ENCODE measurements around the gene LRRC49. TPM values are rescaled to one million over a fixed set of nuclear protein-coding genes. Genes with fewer than 3 reads are reported as not detected.

LRRC49 gene
- total RNA-seq, 1 experiment from 2014 or later = not detected

Other genes starting within 250 kb of the LRRC49 start
- gene UACA, start 129.3 kb upstream of the LRRC49 start, total RNA-seq (2014; rRNA removed; shearing (Covaris generic); ENCODE audit: low replicate concordance) = not detected in 2 replicates
- not detected in 2 replicates for gene LARP6, start 38.7 kb upstream of the LRRC49 start, total RNA-seq (2014; rRNA removed; shearing (Covaris generic); ENCODE audit: low replicate concordance)
- gene THAP10, start 393 bp upstream of the LRRC49 start, total RNA-seq (2014; rRNA removed; shearing (Covaris generic); ENCODE audit: low replicate concordance) = not detected in 2 replicates
- gene THSD4, start 222.6 kb downstream of the LRRC49 start, total RNA-seq (2014; rRNA removed; shearing (Covaris generic); ENCODE audit: low replicate concordance) = 0.11 TPM in 1 of 2 replicates, not detected in the other